ENCODE measurements around the gene TRIOBP. TPM values are rescaled to one million over a fixed set of nuclear protein-coding genes. Genes with fewer than 3 reads are reported as not detected.

TRIOBP gene
- total RNA-seq, 1 experiment from 2014 or later = 28.7 TPM

- H3K4me3 ChIP-seq (ENCODE audit: low read depth, low read length, poor library complexity, severe bottlenecking) = peak overlapping the region; percentile 59
- no peaks in the 10 kb centered on the region for H3K27me3 ChIP-seq (replicated peaks; ENCODE audit: insufficient read depth, low read depth, low read length, poor library complexity)
- H3K27ac ChIP-seq (ENCODE audit: low read depth, low read length, poor library complexity, severe bottlenecking) = peak overlapping the region; percentile 92
- TF ChIP-seq EZH2 (IDR thresholded peaks at IDR 0.05; ENCODE audit: borderline replicate concordance, low read depth, low read length, poor library complexity, severe bottlenecking) (no peak), CTCF (conservative IDR thresholded peaks at IDR 0.05; ENCODE audit: low read depth, low read length) (no peak)
- no peaks in the 10 kb centered on the region for H3K36me3 ChIP-seq (ENCODE audit: insufficient read depth, low read length, poor library complexity, severe bottlenecking)
- CTCF ChIA-PET = interaction anchor here (0.6 to 1.4 kb wide), 2 partner anchors 33 to 35 kb away, joined by 4 read pairs; no protein-coding TSS in a partner anchor
- peaks cover 24% of the 10 kb centered on the region for H3K4me1 ChIP-seq (ENCODE audit: insufficient read depth, low read length, poor library complexity, severe bottlenecking)
- no peak for DNase-seq (ENCODE audit: low spot score)
- intact Hi-C loops (cut with micrococcal nuclease; ENCODE audit: unreplicated experiment) = loop anchor here (5.0 kb wide), 1 partner anchor 126 kb away; no protein-coding TSS in a partner anchor
- BruUV-seq (replicated peaks) = TSS peak; percentile 44
- POLR2A ChIA-PET (ENCODE audit: low non-redundant PET) = interaction anchor here (0.5 to 0.7 kb wide), 4 partner anchors 15 to 190 kb away, joined by 3 to 8 read pairs (median 4); no protein-coding TSS in a partner anchor
- no peaks in the 10 kb centered on the region for H3K9me3 ChIP-seq (ENCODE audit: low read depth, low read length, poor library complexity, severe bottlenecking)
These were observed 20.7 kb upstream of the TRIOBP start for GRCh38 chr22:37675930-37676735.

- Histone ChIP-seq H3K4me3 (ENCODE audit: low read depth, low read length, poor library complexity, severe bottlenecking) (peak overlapping the region; percentile 59), H3K36me3 (ENCODE audit: insufficient read depth, low read length, poor library complexity, severe bottlenecking) (no peaks in the 10 kb centered on the region), H3K9me3 (ENCODE audit: low read depth, low read length, poor library complexity, severe bottlenecking) (no peaks in the 10 kb centered on the region), H3K27ac (ENCODE audit: low read depth, low read length, poor library complexity, severe bottlenecking) (peak overlapping the region; percentile 92), H3K4me1 (ENCODE audit: insufficient read depth, low read length, poor library complexity, severe bottlenecking) (peaks cover 24% of the 10 kb centered on the region), H3K27me3 (replicated peaks; ENCODE audit: insufficient read depth, low read depth, low read length, poor library complexity) (no peaks in the 10 kb centered on the region)
- intact Hi-C loops (cut with micrococcal nuclease; ENCODE audit: unreplicated experiment) = loop anchor here (5.0 kb wide), 1 partner anchor 125 kb away; no protein-coding TSS in a partner anchor
- POLR2A ChIA-PET (ENCODE audit: low non-redundant PET) = interaction anchor here (0.6 to 0.7 kb wide), 2 partner anchors 15 to 137 kb away, joined by 3 to 4 read pairs; no protein-coding TSS in a partner anchor
- BruUV-seq (replicated peaks) = TSS peak; percentile 77
- peak; percentile 95 for DNase-seq (ENCODE audit: low spot score)
- no peak for TF ChIP-seq CTCF (conservative IDR thresholded peaks at IDR 0.05; ENCODE audit: low read depth, low read length)
- no peak for TF ChIP-seq EZH2 (IDR thresholded peaks at IDR 0.05; ENCODE audit: borderline replicate concordance, low read depth, low read length, poor library complexity, severe bottlenecking)
- CTCF ChIA-PET = interaction anchor here (1.4 kb wide), 1 partner anchor 34 kb away, joined by 4 read pairs; no protein-coding TSS in a partner anchor
These were observed 19.9 kb upstream of the TRIOBP start for GRCh38 chr22:37676736-37677492.

GRCh38 chr22:37677493-37677974, 19.3 kb upstream of the TRIOBP start:
- Histone ChIP-seq H3K4me3 (ENCODE audit: low read depth, low read length, poor library complexity, severe bottlenecking) (peak overlapping the region; percentile 59), H3K4me1 (ENCODE audit: insufficient read depth, low read length, poor library complexity, severe bottlenecking) (peaks cover 24% of the 10 kb centered on the region), H3K9me3 (ENCODE audit: low read depth, low read length, poor library complexity, severe bottlenecking) (no peaks in the 10 kb centered on the region), H3K36me3 (ENCODE audit: insufficient read depth, low read length, poor library complexity, severe bottlenecking) (no peaks in the 10 kb centered on the region), H3K27ac (ENCODE audit: low read depth, low read length, poor library complexity, severe bottlenecking) (peak overlapping the region; percentile 92), H3K27me3 (replicated peaks; ENCODE audit: insufficient read depth, low read depth, low read length, poor library complexity) (no peaks in the 10 kb centered on the region)
- no peak for TF ChIP-seq EZH2 (IDR thresholded peaks at IDR 0.05; ENCODE audit: borderline replicate concordance, low read depth, low read length, poor library complexity, severe bottlenecking)
- TF ChIP-seq CTCF (conservative IDR thresholded peaks at IDR 0.05; ENCODE audit: low read depth, low read length) = no peak
- POLR2A ChIA-PET (ENCODE audit: low non-redundant PET) = interaction anchor here (0.6 kb wide), 1 partner anchor 137 kb away, joined by 3 read pairs; no protein-coding TSS in a partner anchor
- intact Hi-C loops (cut with micrococcal nuclease; ENCODE audit: unreplicated experiment) = loop anchor here (5.0 kb wide), 1 partner anchor 125 kb away; no protein-coding TSS in a partner anchor
- no peak for DNase-seq (ENCODE audit: low spot score)
- no TSS peak for BruUV-seq (replicated peaks)
- CTCF ChIA-PET = no interaction called here
